DOHH2 (cell line): ENCODE results near the gene PCNX2.
"Not testable (repeated sequence)": the region's sequence is repeated elsewhere in the genome, so short reads cannot be mapped to it uniquely, and the experiment has no call there.

Experiments used
- H3F3A ChIP-seq: fragments of 200-600 bp; sonication (generic), shearing (Covaris generic); 2 replicates; pipeline ENCODE4 v1.6.0; 2016; ENCODE audit warnings: antibody characterized with exemption, mild to moderate bottlenecking; ENCODE audit not compliant: control insufficient read depth, insufficient read depth
- H3K27ac ChIP-seq: fragments of 200-600 bp; sonication (generic); 2 replicates; pipeline ENCODE4 v1.5.1; 2014; ENCODE audit warnings: low read depth, mild to moderate bottlenecking, low read length, moderate library complexity
- H3K27me3 ChIP-seq: fragments of 200-600 bp; sonication (generic); 2 replicates; pipeline ENCODE4 v1.6.1; 2014; ENCODE audit warnings: mild to moderate bottlenecking, low read length, mixed read lengths; ENCODE audit not compliant: control insufficient read depth
- H3K36me3 ChIP-seq: fragments of 200-600 bp; sonication (generic); 2 replicates; pipeline ENCODE4 v1.6.1; 2014; ENCODE audit warnings: mild to moderate bottlenecking, low read length, moderate library complexity, mixed read lengths; ENCODE audit not compliant: control insufficient read depth
- H3K4me1 ChIP-seq: fragments of 200-600 bp; sonication (generic); 2 replicates; pipeline ENCODE4 v1.6.1; 2014; ENCODE audit warnings: mild to moderate bottlenecking, low read length, mixed read lengths; ENCODE audit not compliant: control insufficient read depth
- H3K4me2 ChIP-seq: fragments of 200-600 bp; sonication (generic); 2 replicates; pipeline ENCODE4 v1.6.0; 2014; ENCODE audit warnings: mild to moderate bottlenecking, low read length, moderate library complexity
- H3K4me3 ChIP-seq: fragments of 200-600 bp; sonication (generic); 2 replicates; pipeline ENCODE4 v1.5.1; 2014; ENCODE audit warnings: mild to moderate bottlenecking, low read length, mixed read lengths
- H3K79me2 ChIP-seq: fragments of 200-600 bp; sonication (generic); 2 replicates; pipeline ENCODE4 v1.6.1; 2014; ENCODE audit warnings: mild to moderate bottlenecking, low read length, mixed read lengths; ENCODE audit not compliant: control insufficient read depth
- H3K9me2 ChIP-seq: fragments of 200-600 bp; sonication (generic); replicated peaks from 2 replicates; pipeline ENCODE4 v1.6.1; 2014; ENCODE audit warnings: mild to moderate bottlenecking, low read length, mixed read lengths; ENCODE audit not compliant: control insufficient read depth
- H3K9me3 ChIP-seq: fragments of 200-600 bp; sonication (generic); 2 replicates; pipeline ENCODE4 v1.6.1; 2014; ENCODE audit warnings: antibody characterized with exemption, low read length, mixed read lengths; ENCODE audit not compliant: control insufficient read depth, insufficient read depth
- H4K20me1 ChIP-seq: fragments of 200-600 bp; sonication (generic); 2 replicates; pipeline ENCODE4 v1.6.0; 2014; ENCODE audit warnings: low read depth, mild to moderate bottlenecking, antibody characterized with exemption, low read length, moderate library complexity; ENCODE audit not compliant: control insufficient read depth, insufficient read depth
- EZH2phosphoT487 ChIP-seq: fragments of 200-600 bp; sonication (generic); IDR thresholded peaks from 2 replicates; pipeline ENCODE4 v1.6.1; 2017; ENCODE audit warnings: borderline replicate concordance, mild to moderate bottlenecking, antibody characterized with exemption, low read length, moderate library complexity, mixed read lengths
- TF ChIP-seq, protein P1 (sequence below): fragments of 200-600 bp; sonication (generic); IDR thresholded peaks from one replicate; pipeline ENCODE4 v1.5.1; 2014; ENCODE audit warnings: antibody characterized with exemption, mild to moderate bottlenecking, low read depth, low read length; ENCODE audit not compliant: poor library complexity, severe bottlenecking

The PCNX2 gene

DNA sequence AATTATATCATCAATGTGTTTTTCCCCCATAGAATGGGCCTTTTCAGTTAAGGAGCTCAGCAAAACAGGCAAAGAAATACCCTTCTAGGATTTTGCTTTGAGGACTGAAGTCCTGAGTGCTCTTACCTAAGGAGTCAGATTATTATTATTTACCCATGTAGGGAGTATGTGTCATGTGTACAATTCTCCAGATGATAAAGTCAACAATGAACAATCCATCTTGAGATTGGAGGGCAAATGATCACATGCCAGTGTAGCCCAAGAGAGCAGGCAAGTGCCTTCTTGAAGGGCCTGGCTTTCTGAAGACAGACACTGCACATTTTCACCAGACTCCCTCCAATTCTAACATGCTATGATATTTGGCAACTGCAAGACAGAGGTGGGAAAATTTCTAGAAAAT, 159.7 kb downstream of the PCNX2 start:
- no peaks in the 10 kb centered on the region for H3K27me3 ChIP-seq
- H3K4me2 ChIP-seq = no peak overlapping the region
- no peaks in the 10 kb centered on the region for H3K4me1 ChIP-seq
- no peaks in the 10 kb centered on the region for H3F3A ChIP-seq
- no peak overlapping the region for H3K27ac ChIP-seq
- TF ChIP-seq EZH2phosphoT487 = no peak
- TF ChIP-seq, protein P1, sequence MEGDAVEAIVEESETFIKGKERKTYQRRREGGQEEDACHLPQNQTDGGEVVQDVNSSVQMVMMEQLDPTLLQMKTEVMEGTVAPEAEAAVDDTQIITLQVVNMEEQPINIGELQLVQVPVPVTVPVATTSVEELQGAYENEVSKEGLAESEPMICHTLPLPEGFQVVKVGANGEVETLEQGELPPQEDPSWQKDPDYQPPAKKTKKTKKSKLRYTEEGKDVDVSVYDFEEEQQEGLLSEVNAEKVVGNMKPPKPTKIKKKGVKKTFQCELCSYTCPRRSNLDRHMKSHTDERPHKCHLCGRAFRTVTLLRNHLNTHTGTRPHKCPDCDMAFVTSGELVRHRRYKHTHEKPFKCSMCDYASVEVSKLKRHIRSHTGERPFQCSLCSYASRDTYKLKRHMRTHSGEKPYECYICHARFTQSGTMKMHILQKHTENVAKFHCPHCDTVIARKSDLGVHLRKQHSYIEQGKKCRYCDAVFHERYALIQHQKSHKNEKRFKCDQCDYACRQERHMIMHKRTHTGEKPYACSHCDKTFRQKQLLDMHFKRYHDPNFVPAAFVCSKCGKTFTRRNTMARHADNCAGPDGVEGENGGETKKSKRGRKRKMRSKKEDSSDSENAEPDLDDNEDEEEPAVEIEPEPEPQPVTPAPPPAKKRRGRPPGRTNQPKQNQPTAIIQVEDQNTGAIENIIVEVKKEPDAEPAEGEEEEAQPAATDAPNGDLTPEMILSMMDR = no peak
- no peaks in the 10 kb centered on the region for H3K9me2 ChIP-seq
- no peaks in the 10 kb centered on the region for H3K36me3 ChIP-seq
- H3K79me2 ChIP-seq = no peaks in the 10 kb centered on the region
- H3K9me3 ChIP-seq = no peaks in the 10 kb centered on the region
- no peak overlapping the region for H3K4me3 ChIP-seq
- H4K20me1 ChIP-seq = no peaks in the 10 kb centered on the region

DNA sequence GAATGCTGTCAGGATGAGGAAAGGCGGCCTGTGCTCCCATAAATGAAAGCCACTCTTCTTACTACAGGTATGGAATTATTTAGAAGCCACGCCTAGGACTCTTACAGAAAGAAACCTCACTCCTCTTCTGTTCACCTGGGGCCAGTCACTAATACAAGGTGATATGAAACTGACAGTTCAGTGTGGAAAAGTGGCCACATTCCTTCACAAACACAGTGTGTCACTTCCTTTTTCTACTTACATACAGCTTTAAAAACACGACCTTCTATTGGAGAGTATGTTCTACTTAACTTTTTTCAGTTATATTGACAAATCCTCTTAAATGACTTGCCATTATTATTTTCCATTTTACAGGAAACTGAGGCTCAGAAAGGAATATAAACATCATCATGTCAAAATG, 163.1 kb downstream of the PCNX2 start:
- Histone ChIP-seq H3K9me2 (no peaks in the 10 kb centered on the region), H4K20me1 (no peaks in the 10 kb centered on the region), H3K4me2 (no peak overlapping the region), H3K4me1 (no peaks in the 10 kb centered on the region), H3K27ac (no peak overlapping the region), H3F3A (no peaks in the 10 kb centered on the region), H3K9me3 (no peaks in the 10 kb centered on the region; the same call in 1 of the 2 replicates), H3K4me3 (no peak overlapping the region), H3K27me3 (no peaks in the 10 kb centered on the region), H3K79me2 (no peaks in the 10 kb centered on the region), H3K36me3 (no peaks in the 10 kb centered on the region)
- no peak for TF ChIP-seq EZH2phosphoT487
- TF ChIP-seq, protein P1 = no peak

DNA sequence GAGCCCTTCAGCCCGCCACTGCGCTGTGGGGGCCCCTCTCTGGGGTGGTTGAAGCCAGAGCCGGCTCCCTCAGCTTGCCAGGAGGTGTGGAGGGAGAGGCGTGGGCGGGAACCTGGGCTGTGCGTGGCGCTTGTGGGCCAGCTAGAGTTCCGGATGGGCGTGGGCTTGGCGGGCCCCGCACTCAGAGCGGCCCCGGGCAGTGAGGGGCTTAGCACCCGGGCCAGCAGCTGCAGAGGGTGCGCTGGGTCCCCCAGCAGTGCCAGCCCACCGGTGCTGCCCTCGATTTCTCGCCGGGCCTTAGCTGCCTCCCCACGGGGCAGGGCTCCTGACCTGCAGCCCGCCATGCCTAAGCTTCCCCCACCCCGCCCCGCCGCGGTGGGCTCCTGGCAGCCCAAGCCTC, 166.5 kb downstream of the PCNX2 start:
- H3K79me2 ChIP-seq, H4K20me1 ChIP-seq, H3K36me3 ChIP-seq, H3K9me2 ChIP-seq, H3F3A ChIP-seq, H3K4me3 ChIP-seq, H3K9me3 ChIP-seq, H3K27ac ChIP-seq, H3K4me2 ChIP-seq, H3K4me1 ChIP-seq, H3K27me3 ChIP-seq: not testable (repeated sequence)

DNA sequence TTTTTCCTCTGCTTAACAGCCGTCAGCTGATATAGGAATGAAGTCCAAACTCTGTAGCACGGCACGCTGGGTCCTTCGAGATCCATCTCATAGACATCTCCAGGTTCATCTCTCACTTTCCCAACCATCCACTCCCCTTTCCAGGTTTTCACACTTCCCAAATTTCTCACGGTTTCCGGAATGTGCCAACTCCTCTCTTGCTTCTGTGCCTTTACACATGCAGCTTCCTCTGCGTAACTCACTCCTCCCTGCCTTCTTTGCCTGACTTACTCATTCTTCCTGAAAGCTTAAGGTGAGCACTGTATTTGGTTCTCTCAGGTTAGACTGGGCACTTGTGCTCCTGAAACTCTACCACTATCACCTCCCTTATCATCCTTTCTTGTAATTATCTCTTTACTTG, 168.4 kb downstream of the PCNX2 start:
- Histone ChIP-seq H3K27ac (no peak overlapping the region), H3K4me2 (no peak overlapping the region), H3K79me2 (no peaks in the 10 kb centered on the region), H3K27me3 (no peaks in the 10 kb centered on the region), H3K4me3 (no peak overlapping the region), H3K36me3 (no peaks in the 10 kb centered on the region), H4K20me1 (no peaks in the 10 kb centered on the region), H3K9me2 (no peaks in the 10 kb centered on the region), H3K9me3 (no peaks in the 10 kb centered on the region; the same call in 1 of the 2 replicates), H3K4me1 (no peaks in the 10 kb centered on the region), H3F3A (no peaks in the 10 kb centered on the region)
- no peak for TF ChIP-seq EZH2phosphoT487
- TF ChIP-seq, protein P1 = no peak
